Right kidney (tissue), 1 donor: ENCODE data around the gene TP53TG5.

Experiments
- DNase-seq: peaks from one replicate; pipeline ENCODE4 v3.0.0-alpha.2; 2016

The TP53TG5 gene

GRCh38 chr20:45405571-45406259, 27.6 kb upstream of the TP53TG5 start:
- DNase-seq, result no peak

- no peak for DNase-seq
Measured at GRCh38 chr20:45404438-45404837, 26.3 kb upstream of the TP53TG5 start.

- no peak for DNase-seq
Measured at GRCh38 chr20:45402946-45403345, 24.8 kb upstream of the TP53TG5 start.

- no peak for DNase-seq
Measured at GRCh38 chr20:45400346-45401031, 22.4 kb upstream of the TP53TG5 start.

- no peak for DNase-seq
Measured at GRCh38 chr20:45399018-45399417, 20.9 kb upstream of the TP53TG5 start.

GRCh38 chr20:45395114-45395415, 16.9 kb upstream of the TP53TG5 start:
- DNase-seq, result no peak

GRCh38 chr20:45394221-45395113, 16.3 kb upstream of the TP53TG5 start:
- no peak for DNase-seq

- no peak for DNase-seq
Measured at GRCh38 chr20:45392733-45393132, 14.6 kb upstream of the TP53TG5 start.

GRCh38 chr20:45391559-45391958, 13.4 kb upstream of the TP53TG5 start:
- no peak for DNase-seq

GRCh38 chr20:45390931-45391330, 12.8 kb upstream of the TP53TG5 start:
- no peak for DNase-seq

- no peak for DNase-seq
Measured at GRCh38 chr20:45387274-45387673, 9.1 kb upstream of the TP53TG5 start.

- peak; percentile 47 for DNase-seq
Measured at GRCh38 chr20:45377269-45377668, 856 bp downstream of the TP53TG5 start.

- no peak for DNase-seq
Measured at GRCh38 chr20:45374966-45375365, 3.2 kb downstream of the TP53TG5 start.

- DNase-seq, result no peak
Measured at GRCh38 chr20:45374101-45374467, 4.0 kb downstream of the TP53TG5 start.

- peak; percentile 73 for DNase-seq
Measured at GRCh38 chr20:45373353-45374100, 4.6 kb downstream of the TP53TG5 start.

GRCh38 chr20:45372646-45373352, 5.3 kb downstream of the TP53TG5 start:
- DNase-seq, result no peak

GRCh38 chr20:45372241-45372640, 5.9 kb downstream of the TP53TG5 start:
- no peak for DNase-seq

- DNase-seq, result no peak
Measured at GRCh38 chr20:45370571-45371160, 7.5 kb downstream of the TP53TG5 start.

- no peak for DNase-seq
Measured at GRCh38 chr20:45368221-45368980, 9.7 kb downstream of the TP53TG5 start.

GRCh38 chr20:45367126-45367525, 11.0 kb downstream of the TP53TG5 start:
- DNase-seq, result no peak

- no peak for DNase-seq
Measured at GRCh38 chr20:45366631-45367030, 11.5 kb downstream of the TP53TG5 start.
